GM18519 (cell line): ENCODE measurements around the gene MT1X.

ENCODE experiments used
- ATAC-seq: cut with Tn5 transposase; IDR thresholded peaks from one replicate; pipeline ENCODE4 v1.9.1; 2021; ENCODE audit warnings: mild to moderate bottlenecking, moderate library complexity; ENCODE audit not compliant: unreplicated experiment, low FRiP score

MT1X gene

DNA sequence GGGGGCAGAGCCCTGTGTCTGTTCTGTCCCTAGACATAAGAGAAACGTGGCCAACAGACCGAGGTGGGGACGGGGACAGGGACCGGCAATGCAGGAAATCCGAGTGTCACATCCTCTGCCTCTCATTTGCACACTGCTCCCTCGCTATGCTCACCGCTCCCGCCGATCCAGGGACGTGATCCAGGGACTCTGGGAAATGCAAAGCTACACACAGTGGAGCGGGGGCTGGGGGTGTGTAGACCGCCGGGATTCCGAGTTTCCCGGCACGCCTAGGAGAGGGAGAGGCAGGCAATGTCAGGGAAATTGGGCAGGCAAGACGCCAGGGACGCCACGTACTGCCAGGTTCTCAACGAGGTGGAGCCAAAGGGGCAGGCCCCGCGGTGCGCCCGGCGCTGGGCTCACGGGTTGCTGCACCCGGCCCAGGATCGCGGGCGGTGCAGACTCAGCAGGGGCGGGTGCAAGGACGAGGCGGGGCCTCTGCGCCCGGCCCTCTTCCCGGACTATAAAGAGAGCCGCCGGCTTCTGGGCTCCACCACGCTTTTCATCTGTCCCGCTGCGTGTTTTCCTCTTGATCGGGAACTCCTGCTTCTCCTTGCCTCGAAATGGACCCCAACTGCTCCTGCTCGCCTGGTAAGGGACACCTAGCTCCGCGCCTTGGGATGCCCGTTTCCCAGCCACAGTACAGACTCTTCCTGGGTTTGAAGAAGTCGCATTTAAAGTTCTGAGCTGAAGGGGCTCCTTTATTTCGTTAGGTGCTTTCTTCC, at the start of gene MT1X:
Gene MT1X, plus strand, starts transcription at position 532 of the 764 bp plus-strand sequence. Its CDS starts 71 bp downstream, at position 603.
- ATAC-seq: peak; percentile 89

GRCh38 chr16:56632848-56633365, 49.4 kb upstream of the MT1X start:
- ATAC-seq: no peak

DNA sequence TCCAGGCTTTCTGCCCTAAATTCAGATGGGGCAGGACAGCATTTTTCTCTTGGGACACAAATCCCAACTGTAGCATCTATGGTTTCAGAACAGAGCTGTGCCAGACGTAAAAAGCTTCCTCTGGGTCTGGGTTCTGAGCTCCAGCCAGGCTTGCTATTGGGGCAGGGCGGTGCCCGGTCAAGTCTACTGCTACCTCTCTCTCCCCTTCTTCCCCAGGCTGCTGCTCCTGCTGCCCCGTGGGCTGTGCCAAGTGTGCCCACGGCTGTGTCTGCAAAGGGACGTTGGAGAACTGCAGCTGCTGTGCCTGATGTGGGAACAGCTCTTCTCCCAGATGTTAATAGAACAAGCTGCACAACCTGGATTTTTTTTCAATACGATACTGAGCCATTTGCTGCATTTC, 48.7 kb upstream of the MT1X start:
- ATAC-seq: no peak

GRCh38 chr16:56634715-56635440, 47.4 kb upstream of the MT1X start:
- ATAC-seq: no peak

DNA sequence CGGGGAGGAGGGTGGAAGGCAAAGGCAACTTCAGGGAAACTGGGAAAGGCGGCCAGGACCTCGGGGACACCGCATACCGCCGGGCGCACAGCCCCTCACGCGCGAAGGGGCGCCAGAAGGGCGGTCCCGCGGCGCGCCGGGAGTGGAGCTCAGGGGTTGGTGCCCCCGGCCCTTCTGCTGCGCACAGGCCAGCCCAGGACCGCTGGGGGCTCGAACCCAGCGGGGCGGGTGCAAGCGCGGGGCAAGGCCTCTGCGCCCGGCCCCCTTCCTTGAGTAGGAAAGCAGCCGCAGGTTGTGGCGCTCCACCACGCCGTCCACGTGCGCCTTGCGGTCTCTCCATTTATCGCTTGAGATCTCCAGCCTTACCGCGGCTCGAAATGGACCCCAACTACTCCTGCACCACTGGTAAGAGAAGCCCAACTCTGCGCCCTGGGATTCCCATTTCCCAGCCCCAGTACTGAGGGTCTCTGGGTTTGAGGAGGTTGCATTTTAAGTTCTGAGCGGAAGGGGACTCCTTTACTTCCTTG, 46.8 kb upstream of the MT1X start:
- no peak for ATAC-seq

- no peak for ATAC-seq
Observed at GRCh38 chr16:56636616-56637413, 45.5 kb upstream of the MT1X start.

DNA sequence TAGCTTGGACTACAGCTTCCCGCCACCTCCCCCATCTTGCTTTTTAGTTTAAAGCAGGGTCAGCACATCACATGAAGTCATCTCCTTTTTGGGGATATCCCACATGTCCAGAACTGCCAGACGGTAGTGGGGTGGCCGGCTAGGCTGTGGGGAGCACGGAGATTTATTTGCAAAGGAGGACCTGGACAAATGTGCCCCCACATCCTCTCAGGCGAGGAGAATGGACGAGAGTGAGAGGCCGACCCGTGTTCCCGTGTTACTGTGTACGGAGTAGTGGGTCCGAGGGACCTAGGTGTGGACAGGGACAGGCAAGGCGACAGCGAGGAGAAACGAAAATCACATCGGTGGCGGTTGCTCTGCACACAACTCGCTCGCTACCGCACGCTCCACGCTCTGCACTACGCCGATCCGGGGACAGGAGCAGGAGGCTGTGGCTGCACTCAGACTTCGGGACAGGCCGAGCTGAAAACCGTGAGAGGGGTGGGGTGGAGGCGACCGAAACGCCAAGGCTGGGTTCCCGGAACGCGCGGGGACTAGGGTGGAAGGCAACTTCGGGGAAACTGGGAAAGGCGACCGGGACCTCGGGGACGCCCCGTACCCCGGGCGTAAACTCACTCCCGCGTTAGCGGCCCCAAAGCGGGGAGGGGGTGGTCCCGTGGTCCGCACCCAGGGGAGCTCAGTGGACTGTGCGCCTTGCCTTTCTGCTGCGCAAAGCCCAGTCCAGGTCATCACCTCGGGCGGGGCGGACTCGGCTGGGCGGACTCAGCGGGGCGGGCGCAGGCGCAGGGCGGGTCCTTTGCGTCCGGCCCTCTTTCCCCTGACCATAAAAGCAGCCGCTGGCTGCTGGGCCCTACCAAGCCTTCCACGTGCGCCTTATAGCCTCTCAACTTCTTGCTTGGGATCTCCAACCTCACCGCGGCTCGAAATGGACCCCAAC, 44.2 kb upstream of the MT1X start, which contains the start of gene MT1A:
Gene MT1A, plus strand, starts transcription at position 853 of the 937 bp plus-strand sequence. Its CDS starts 73 bp downstream, at position 926.
- no peak for ATAC-seq

DNA sequence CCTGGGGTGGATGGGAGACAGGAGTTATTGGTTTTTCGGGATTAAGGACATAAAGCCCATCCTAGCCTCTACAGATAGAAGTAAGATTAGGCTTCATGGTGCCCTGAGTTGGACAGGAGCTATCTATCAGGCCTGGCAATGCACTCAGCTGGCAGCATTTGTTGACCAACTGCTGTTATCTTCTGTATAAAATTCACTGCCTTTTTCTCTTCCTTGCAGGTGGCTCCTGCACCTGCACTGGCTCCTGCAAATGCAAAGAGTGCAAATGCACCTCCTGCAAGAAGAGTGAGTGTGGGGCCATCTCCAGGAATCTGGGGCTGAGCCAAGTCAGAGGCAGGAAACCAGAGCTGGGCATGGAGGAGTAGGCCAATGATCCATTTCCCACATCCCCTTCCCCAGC, 43.2 kb upstream of the MT1X start:
- no peak for ATAC-seq

DNA sequence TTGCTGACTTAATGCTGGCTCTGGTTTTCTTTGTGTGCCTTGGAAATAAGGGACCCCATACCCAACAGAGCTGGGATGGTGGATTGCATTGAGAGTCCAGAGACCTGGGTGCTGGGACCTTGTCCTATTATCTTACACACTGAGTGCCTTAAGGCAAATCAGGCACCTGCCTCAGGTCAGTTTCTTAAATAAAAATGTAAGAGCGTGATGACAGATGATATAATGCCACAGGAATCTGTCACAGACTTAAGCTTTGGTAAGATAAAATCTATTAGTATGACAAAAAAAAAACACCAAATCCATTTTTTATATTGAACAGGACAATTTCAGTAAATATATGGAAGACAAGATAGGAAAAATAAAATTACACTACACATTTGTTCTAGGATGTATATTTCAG, 42.2 kb upstream of the MT1X start:
- no peak for ATAC-seq

DNA sequence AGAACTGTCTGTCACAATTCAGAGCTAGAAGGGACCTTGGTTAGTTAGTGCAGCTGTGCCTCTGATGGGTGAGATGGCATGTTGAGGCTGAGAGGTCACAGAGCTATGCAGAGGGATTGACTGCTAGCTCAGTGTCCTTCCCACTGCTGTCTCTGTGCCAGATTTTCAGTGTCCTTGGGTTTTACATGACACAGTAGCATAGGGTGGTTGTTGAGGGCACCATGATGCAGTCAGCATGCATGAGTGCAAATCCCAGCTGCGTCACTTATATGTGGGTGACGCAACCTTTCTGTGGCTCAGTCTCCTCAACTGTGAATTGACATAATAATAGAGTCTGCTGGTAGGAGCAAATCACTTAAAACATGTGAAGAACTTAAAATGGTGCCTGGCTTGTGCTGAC, 41.1 kb upstream of the MT1X start:
- no peak for ATAC-seq

DNA sequence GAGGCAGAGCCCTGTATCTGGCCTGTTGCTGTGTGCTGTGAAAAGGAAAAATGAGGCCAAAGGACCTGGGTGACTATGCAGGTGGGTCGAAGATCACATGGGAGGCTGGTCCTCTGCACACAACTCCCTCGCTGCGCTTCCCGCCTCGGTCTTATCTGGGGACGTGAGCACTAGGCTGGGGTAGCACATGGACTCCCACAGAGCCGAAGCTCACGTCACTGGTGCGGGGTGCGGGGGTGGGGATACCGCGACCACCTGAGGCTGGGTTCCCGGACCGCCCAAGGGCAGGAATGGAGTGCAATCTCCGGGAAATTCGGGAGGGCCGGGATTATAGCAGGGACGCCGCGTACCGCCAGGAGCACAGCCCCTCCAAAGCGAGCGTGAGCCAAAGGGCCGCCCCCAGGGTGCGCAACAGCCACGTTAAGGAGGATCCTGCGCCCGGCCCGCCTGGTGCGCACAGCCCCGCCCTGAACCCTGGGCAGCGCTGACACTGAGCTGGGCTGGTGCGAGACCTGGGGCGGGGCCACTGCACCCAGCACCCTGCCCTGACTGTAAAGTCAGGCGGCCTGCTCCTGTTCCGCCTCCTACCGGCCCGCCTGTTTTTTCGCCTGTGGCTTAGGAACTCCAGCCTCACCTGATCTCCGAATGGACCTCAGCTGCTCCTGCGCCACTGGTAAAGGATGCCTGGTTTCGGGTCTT, 39.0 kb upstream of the MT1X start:
- peak; percentile 70 for ATAC-seq

DNA sequence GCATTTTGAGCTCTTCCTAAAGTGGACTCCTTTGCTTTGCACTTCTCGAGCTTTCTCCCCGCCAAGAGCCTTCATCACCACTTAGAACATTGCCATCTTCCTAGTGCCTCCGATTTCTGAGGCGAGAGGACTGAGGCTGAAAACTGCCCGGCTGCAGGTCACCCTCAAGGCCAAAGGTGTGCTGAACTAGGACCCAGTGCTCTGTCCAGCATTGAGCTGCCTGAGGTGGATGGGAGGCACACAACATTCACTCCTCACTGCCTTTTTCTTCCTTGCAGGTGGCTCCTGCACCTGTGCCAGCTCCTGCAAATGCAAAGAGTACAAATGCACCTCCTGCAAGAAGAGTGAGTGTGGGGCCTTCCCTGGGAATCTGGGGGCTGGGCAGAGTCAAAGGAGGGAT, 38.4 kb upstream of the MT1X start:
- no peak for ATAC-seq

- ATAC-seq: no peak
Observed at GRCh38 chr16:56645311-56645710, 37.0 kb upstream of the MT1X start.

DNA sequence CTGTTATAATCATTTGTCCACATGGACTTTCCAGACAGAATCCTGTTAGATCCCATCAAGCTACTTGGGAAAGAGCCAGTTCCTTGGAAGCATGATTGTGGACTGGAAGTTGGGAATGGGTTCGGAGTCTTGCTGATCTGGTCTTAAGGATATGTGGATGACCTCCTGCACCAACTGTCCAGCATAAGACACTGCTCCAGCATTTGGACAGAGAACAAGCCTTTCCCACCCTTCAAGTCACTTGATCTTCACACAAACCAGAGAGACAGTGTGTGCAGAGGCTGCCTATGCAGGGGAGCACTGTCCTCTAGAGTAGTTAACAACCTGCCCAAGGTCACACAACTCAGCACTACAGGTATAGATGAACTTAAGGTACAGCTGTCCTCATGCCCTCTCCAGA, 36.4 kb upstream of the MT1X start:
- ATAC-seq: no peak

DNA sequence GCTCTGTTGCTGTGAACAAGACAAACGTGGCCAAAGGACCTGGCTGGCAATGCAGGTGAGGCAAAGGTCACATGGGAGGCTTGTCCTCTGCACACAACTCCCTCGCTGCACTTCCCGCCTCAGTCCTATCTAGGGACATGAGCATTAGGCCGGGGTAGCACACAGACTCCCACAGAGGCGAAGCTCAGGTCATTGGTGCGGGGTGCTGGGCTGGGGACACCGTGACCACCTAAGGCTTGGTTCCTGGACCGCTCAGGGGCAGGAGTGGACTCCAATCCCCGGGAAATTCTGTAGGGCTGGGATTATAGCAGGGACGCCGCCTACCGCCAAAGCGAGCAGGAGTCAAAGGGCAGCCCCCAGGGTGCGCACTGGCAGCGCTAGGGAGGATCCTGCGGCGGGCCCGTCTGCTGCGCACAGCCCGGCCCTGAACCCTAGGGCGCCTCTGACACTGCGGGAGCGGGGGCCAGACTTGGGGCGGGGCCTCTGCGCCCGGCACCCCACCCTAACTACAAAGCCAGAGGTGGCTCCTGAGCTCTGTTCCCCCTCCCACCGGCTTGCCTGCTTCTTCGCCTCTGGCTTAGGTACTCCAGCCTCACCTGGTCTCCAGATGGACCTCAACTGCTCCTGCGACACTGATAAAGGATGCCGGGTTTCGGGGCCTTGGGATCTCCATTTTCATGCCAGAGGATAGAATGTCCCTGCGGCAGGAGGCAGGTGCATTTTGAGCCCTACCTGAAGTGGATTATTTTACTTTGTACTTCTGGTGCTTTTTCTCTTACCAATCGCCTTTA, 34.4 kb upstream of the MT1X start:
- ATAC-seq: no peak

- no peak for ATAC-seq
Observed at GRCh38 chr16:56649271-56649670, 33.0 kb upstream of the MT1X start.

GRCh38 chr16:56649820-56650219, 32.5 kb upstream of the MT1X start:
- ATAC-seq: no peak

- ATAC-seq: no peak
Observed at GRCh38 chr16:56651586-56651985, 30.7 kb upstream of the MT1X start, which contains the start of gene MT1B. MT1B (plus strand) TSS chr16:56651886; CDS start chr16:56651954, 68 bp downstream.
